Fibroblast of mammary gland (primary cell): Measurements from ENCODE around the gene GRIK4.

ENCODE experiments used
- DNase-seq: peaks from one replicate; pipeline ENCODE4 v3.0.0-alpha.2; 2010; ENCODE audit warnings: low read depth
- H3K4me3 ChIP-seq: 2 replicates; pipeline ENCODE4 v1.5.1; 2011; ENCODE audit warnings: low read depth, mild to moderate bottlenecking, low read length, moderate library complexity; ENCODE audit not compliant: control insufficient read depth
- CTCF ChIP-seq: conservative IDR thresholded peaks from 2 replicates; pipeline ENCODE4 v1.5.1; 2011; ENCODE audit warnings: low read depth, low read length, inconsistent platforms; ENCODE audit not compliant: control insufficient read depth, insufficient read depth

GRIK4 gene

DNA sequence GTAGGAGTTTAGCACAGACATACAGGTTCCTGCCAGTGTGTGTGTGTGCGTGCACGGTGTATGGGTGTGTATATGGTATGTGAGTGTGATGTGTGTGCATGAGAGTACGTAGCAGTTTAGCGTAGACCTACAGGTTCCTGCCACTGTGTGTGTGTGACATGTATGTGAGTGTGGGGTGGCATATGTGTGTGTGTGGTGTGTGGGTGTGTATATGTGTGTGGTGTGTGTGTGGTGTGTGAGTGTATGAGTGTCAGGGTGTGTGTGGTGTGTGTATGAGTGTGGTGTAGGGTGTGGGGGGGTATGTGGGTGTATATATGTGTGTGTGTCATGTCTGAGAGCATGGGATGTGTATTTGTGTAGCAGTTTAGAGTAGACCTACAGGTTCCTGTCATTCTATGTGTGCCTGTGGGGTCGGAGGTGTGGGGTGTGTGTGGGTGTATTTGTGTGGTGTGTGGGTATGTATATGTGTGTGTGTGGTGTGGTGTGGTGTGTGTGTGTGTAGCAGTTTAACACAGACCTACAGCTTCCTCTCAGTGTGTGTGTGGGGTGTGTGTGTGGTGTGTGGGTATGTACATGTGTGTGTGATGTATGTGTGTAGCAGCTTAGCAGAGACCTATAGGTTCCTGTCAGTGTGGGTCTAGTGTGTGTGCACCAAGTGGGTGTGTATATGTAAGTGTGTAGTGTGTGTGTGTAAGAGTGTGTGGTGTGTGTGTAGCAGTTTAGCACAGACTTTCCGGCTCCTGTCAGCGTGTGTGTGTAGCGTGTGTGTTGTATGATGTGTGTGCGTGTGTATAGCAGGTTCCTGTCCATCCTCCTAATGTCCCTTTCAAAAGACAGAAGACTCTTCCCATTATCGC, 480.5 kb downstream of the GRIK4 start:
- no peak overlapping the region for H3K4me3 ChIP-seq
- no peak for DNase-seq
- no peak for TF ChIP-seq CTCF

DNA sequence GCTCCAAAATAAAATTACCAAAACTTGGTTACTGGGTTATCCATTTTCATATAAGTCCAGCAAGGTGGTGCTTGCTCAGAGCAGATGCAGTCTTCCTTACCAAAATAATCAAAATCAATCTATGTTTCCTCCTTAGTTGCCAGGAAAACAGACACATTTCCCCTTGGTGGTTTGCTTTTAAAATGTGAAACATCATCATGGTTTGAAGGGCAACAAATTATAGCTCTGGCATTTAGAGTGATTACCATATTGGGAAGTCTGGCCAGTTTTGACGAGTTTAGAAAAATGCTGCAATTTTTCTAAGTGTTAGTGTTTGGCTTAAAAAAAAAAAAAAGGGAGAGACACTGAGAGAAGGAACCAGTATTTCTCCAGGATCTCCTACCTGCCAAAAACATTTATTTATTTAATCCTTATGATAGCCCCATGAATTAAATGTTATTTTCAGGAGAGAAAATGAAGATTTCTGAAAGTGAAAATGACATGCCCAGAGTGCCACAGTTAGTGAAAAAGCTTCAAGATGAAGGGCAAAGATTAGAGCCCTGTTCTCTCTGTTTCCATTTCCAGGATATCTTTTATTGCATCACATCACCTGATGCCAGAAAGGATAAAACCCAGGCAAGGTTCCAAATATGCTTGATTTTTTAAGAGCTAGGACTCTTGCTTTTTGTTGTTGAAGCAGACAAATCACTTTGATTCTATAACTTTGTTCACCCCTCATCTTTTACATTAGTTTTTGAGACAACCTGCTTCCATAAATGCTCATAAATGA, 482.7 kb downstream of the GRIK4 start:
- no peak for TF ChIP-seq CTCF

DNA sequence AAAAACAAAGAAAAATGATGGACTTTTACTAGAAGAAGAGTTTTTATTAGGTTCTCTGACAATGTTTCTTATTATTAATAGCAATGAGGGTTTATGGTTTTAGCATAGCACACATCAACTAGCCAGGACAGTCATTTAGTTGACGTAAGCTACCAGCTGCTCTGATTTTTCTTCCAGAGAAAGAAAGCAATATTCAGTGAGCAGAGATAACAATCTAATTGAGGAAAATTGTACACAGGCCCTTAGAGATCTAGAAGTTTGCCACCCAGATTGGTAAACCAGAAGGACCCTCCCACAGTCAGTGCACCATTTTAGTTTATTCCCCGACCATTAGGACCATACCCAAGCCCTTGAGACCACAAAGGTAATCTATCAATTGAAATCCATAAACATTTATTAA, 483.6 kb downstream of the GRIK4 start:
- H3K4me3 ChIP-seq, result no peak overlapping the region
- DNase-seq, result no peak
- no peak for TF ChIP-seq CTCF

More for the DNA sequence above, 482.7 kb downstream of the GRIK4 start:
- H3K4me3 ChIP-seq, result no peak overlapping the region
- no peak for DNase-seq

DNA sequence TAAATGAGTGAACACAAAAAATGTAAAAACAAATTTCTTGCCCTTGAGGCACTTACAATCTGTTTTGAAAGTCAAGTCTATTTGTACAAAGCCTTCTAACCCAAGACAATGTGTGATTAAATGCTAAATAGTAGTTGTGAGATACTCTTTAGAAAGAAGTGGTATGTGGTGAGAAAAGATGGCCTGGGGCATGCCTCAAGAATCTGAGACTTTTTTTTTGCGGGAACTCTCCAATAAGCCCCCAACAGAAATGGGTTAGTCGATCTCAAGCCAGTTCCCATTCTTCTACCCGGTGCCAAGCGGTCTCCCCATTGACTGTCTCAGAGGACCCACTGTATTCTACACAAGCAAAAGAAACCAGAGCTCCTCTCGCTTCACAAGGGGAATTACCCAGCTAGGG, 485.4 kb downstream of the GRIK4 start:
- no peak overlapping the region for H3K4me3 ChIP-seq
- no peak for DNase-seq
- no peak for TF ChIP-seq CTCF

DNA sequence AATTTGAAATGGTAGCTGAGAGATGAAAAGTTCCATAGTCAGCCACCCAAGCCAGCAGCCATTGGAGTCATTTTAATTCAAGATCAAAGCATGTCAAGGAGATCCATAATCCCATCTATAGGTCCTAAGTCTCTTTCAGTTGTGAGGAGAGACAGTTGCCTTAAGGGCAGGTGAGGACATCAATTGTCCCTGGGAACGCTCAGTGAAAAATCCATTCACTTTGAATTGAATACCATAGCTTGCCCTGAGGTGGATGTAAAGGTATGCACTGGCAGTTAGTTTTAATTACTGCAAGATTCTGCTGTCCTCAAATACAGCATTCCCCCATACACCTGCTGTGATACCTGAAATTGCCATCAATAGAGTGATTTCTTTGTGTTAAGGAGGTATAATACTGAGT, 487.0 kb downstream of the GRIK4 start:
- no peak overlapping the region for H3K4me3 ChIP-seq
- DNase-seq, result no peak
- TF ChIP-seq CTCF, result no peak

- H3K4me3 ChIP-seq, result no peak overlapping the region
- no peak for DNase-seq
- no peak for TF ChIP-seq CTCF
Observed at GRCh38 chr11:121004206-121004840, 492.8 kb downstream of the GRIK4 start.
